Testis (tissue), 2 donors: ENCODE results near the gene WNK1.

Experiments used
- POLR2A ChIP-seq: fragments of 450-650 bp; IDR thresholded peaks from one replicate; pipeline ENCODE4 v1.6.1; 2017; ENCODE audit warnings: antibody characterized with exemption, mild to moderate bottlenecking, moderate library complexity
- TF ChIP-seq, protein P1 (sequence below), 3 experiments: fragments of 450-650 bp in 2 of 3; fragments of 200-600 bp in 1 of 3; sonication (generic) in 1 of 3; IDR thresholded peaks; one replicate each; pipeline ENCODE4 v1.5.1; 2016 to 2019; ENCODE audit warnings: antibody characterized with exemption in 3 of 3, mild to moderate bottlenecking in 2 of 3, moderate library complexity in 1 of 3

DNA sequence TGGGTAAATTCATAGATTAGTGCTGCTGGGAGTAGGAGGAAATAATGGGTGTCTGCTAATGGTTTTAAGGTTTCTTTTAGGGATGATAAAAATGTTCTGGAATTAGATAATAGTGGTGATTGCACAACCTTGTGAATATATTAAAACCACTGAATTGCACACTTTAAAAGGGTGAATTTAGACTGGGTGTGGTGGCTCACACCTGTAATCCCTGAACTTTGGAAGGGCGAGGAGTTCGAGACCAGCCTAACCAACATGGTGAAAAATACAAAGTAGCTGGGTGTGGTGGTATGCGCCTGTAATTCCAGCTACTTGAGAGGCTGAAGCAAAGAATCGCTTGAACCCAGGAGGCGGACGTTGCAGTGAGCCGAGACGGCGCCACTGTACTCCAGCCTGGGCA, 195.9 kb downstream of the WNK1 start:
- TF ChIP-seq POLR2A, result no peak
- TF ChIP-seq, protein P1, sequence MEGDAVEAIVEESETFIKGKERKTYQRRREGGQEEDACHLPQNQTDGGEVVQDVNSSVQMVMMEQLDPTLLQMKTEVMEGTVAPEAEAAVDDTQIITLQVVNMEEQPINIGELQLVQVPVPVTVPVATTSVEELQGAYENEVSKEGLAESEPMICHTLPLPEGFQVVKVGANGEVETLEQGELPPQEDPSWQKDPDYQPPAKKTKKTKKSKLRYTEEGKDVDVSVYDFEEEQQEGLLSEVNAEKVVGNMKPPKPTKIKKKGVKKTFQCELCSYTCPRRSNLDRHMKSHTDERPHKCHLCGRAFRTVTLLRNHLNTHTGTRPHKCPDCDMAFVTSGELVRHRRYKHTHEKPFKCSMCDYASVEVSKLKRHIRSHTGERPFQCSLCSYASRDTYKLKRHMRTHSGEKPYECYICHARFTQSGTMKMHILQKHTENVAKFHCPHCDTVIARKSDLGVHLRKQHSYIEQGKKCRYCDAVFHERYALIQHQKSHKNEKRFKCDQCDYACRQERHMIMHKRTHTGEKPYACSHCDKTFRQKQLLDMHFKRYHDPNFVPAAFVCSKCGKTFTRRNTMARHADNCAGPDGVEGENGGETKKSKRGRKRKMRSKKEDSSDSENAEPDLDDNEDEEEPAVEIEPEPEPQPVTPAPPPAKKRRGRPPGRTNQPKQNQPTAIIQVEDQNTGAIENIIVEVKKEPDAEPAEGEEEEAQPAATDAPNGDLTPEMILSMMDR (IDR thresholded peaks at IDR 0.05), result no peak
